PC-3 (cell line): Measurements from ENCODE around the gene RPL19. TPM values are rescaled to one million over a fixed set of nuclear protein-coding genes. Genes with fewer than 3 reads are reported as not detected.
A peak's percentile ranks its signal among the peaks of the same experiment; 100 is the strongest.

ENCODE experiments used
- ATAC-seq: fragments of 200-7000 bp; cut with Tn5 transposase; 2 replicates; pipeline ENCODE4 v1.9.1; 2020; ENCODE audit warnings: mild to moderate bottlenecking, moderate library complexity
- BruUV-seq: library from RNA; stranded (reverse); fragments of 400-500 nt; replicated peaks from 2 replicates; lab custom pipeline; 2021; lab: Mats Ljungman, UMichigan
- CTCF ChIA-PET: fragments of 300-600 bp; sonication (Branson Sonifier 250); formaldehyde crosslinking; loops from one replicate; lab custom pipeline; 2022; ENCODE audit warnings: antibody characterized with exemption; lab: Charles Lee
- POLR2A ChIA-PET: fragments of 300-600 bp; sonication (Branson Sonifier 250); formaldehyde crosslinking; loops from one replicate; lab custom pipeline; 2022; ENCODE audit warnings: antibody characterized with exemption; ENCODE audit not compliant: unreplicated experiment; lab: Charles Lee
- DNase-seq: peaks from one replicate; pipeline ENCODE4 v3.0.0-alpha.2; 2015
- H2AFZ ChIP-seq: fragments of 300-600 bp; sonication (generic); 2 replicates; pipeline ENCODE4 v1.6.0; 2016; ENCODE audit warnings: antibody characterized with exemption, low read length
- H3F3A ChIP-seq: fragments of 300-600 bp; sonication (generic); one replicate; pipeline ENCODE4 v1.6.0; 2017; ENCODE audit warnings: antibody characterized with exemption, low read length, control low read depth, mild to moderate bottlenecking; ENCODE audit not compliant: unreplicated experiment
- H3K27ac ChIP-seq: fragments of 300-600 bp; sonication (generic); 2 replicates; pipeline ENCODE4 v1.5.1; 2016; ENCODE audit warnings: mild to moderate bottlenecking, low read length
- H3K27me3 ChIP-seq: fragments of 300-600 bp; sonication (generic); 2 replicates; pipeline ENCODE4 v1.6.1; 2016; ENCODE audit warnings: low read length, mixed read lengths
- H3K36me3 ChIP-seq: fragments of 300-600 bp; sonication (generic); 2 replicates; pipeline ENCODE4 v1.6.1; 2016; ENCODE audit warnings: low read depth, mixed run types, low read length, mixed read lengths
- H3K4me1 ChIP-seq: fragments of 300-600 bp; sonication (generic); 2 replicates; pipeline ENCODE4 v1.5.1; 2016; ENCODE audit warnings: low read length; ENCODE audit not compliant: insufficient read depth
- H3K4me2 ChIP-seq: fragments of 300-600 bp; sonication (generic); 2 replicates; pipeline ENCODE4 v1.6.0; 2016; ENCODE audit warnings: low read length
- H3K4me3 ChIP-seq: fragments of 300-600 bp; sonication (generic); 2 replicates; pipeline ENCODE4 v1.5.1; 2016; ENCODE audit warnings: mild to moderate bottlenecking, low read length, mixed read lengths
- H3K79me2 ChIP-seq: fragments of 300-600 bp; sonication (generic); 2 replicates; pipeline ENCODE4 v1.6.1; 2017; ENCODE audit warnings: low read length, mixed read lengths
- H3K9ac ChIP-seq: fragments of 300-600 bp; sonication (generic); 2 replicates; pipeline ENCODE4 v1.6.0; 2016; ENCODE audit warnings: mild to moderate bottlenecking, low read length
- H3K9me2 ChIP-seq: fragments of 300-600 bp; sonication (generic); replicated peaks from 2 replicates; pipeline ENCODE4 v1.6.1; 2016; ENCODE audit warnings: mixed run types, low read length, mixed read lengths
- H3K9me3 ChIP-seq: fragments of 300-600 bp; sonication (generic); 2 replicates; pipeline ENCODE4 v1.6.1; 2016; ENCODE audit warnings: low read length, mixed read lengths
- H4K20me1 ChIP-seq: fragments of 300-600 bp; sonication (generic); 2 replicates; pipeline ENCODE4 v1.6.1; 2016; ENCODE audit warnings: low read length, mixed read lengths
- CTCF ChIP-seq: fragments of 300-600 bp; sonication (generic); conservative IDR thresholded peaks from 2 replicates; pipeline ENCODE4 v1.5.1; 2017; ENCODE audit warnings: antibody characterized with exemption, low read depth, mild to moderate bottlenecking, low read length
- EZH2 ChIP-seq: fragments of 300-600 bp; sonication (generic); IDR thresholded peaks from one replicate; pipeline ENCODE4 v1.6.1; 2017; ENCODE audit warnings: antibody characterized with exemption, mild to moderate bottlenecking, low read length; ENCODE audit not compliant: unreplicated experiment
- EZH2phosphoT487 ChIP-seq: fragments of 300-600 bp; sonication (generic); IDR thresholded peaks from 2 replicates; pipeline ENCODE4 v1.6.1; 2018; ENCODE audit warnings: mild to moderate bottlenecking, antibody characterized with exemption, low read length, borderline replicate concordance
- intact Hi-C: fragments of 100-400 bp; cut with micrococcal nuclease; formaldehyde crosslinking; loops from 2 replicates; pipeline ENCODE4 v1.9.0; 2023
- total RNA-seq: library from RNA; depleted of rRNA; stranded (reverse); fragments of >200 nt; gene quantifications from 2 replicates; pipeline ENCODE4 v1.2.3, GENCODE V29; 2014

Gene RPL19
- total RNA-seq, 1 experiment from 2014 or later, result 2,509 TPM

- POLR2A ChIA-PET, result interaction anchor here (0.6 kb wide), 1 partner anchor 213 kb away, joined by 5 read pairs; no protein-coding TSS in a partner anchor
- Histone ChIP-seq H3K27ac (peak overlapping the region; percentile 94), H3K79me2 (peaks cover 35% of the 10 kb centered on the region), H3K4me1 (peaks cover 24% of the 10 kb centered on the region; the same call in 1 of the 2 replicates), H3K4me2 (peak overlapping the region; percentile 88), H3K4me3 (peak overlapping the region; percentile 93), H3K9me2 (no peaks in the 10 kb centered on the region), H4K20me1 (peaks cover 23% of the 10 kb centered on the region), H3K9ac (peak overlapping the region; percentile 99), H2AFZ (no peak overlapping the region), H3K9me3 (no peaks in the 10 kb centered on the region), H3K36me3 (peaks cover 29% of the 10 kb centered on the region), H3F3A (no peaks in the 10 kb centered on the region), H3K27me3 (no peaks in the 10 kb centered on the region)
- TF ChIP-seq EZH2phosphoT487, result no peak
- TF ChIP-seq EZH2, result no peak
- no peak for TF ChIP-seq CTCF
- intact Hi-C loops, result no loop called here
- CTCF ChIA-PET, result no interaction called here
- DNase-seq (no peak), ATAC-seq (no peak)
- no TSS peak for BruUV-seq
These were observed 951 bp downstream of the RPL19 start for GRCh38 chr17:39200957-39201510.

- DNase-seq (no peak), ATAC-seq (no peak)
- ChIA-PET CTCF (no interaction called here), POLR2A (no interaction called here)
- no peaks in the 10 kb centered on the region for H3K27me3 ChIP-seq
- H3K4me3 ChIP-seq, result no peak overlapping the region
- no peak for TF ChIP-seq EZH2
- no peak for TF ChIP-seq CTCF
- TF ChIP-seq EZH2phosphoT487, result no peak
- H3K9me2 ChIP-seq, result no peaks in the 10 kb centered on the region
- H3K9me3 ChIP-seq, result no peaks in the 10 kb centered on the region
- H4K20me1 ChIP-seq, result peaks cover 23% of the 10 kb centered on the region
- BruUV-seq, result no TSS peak
- H3F3A ChIP-seq, result no peaks in the 10 kb centered on the region
- H3K27ac ChIP-seq, result no peak overlapping the region
- H3K79me2 ChIP-seq, result peaks cover 29% of the 10 kb centered on the region
- peaks cover 15% of the 10 kb centered on the region; the same call in 1 of the 2 replicates for H3K4me1 ChIP-seq
- H3K36me3 ChIP-seq, result peaks cover 29% of the 10 kb centered on the region
- no peak overlapping the region for H3K9ac ChIP-seq
- H3K4me2 ChIP-seq, result no peak overlapping the region
- intact Hi-C loops, result no loop called here
- H2AFZ ChIP-seq, result no peak overlapping the region
These were observed 4.2 kb downstream of the RPL19 start for GRCh38 chr17:39204245-39204644.

- H3K4me2 ChIP-seq, result no peak overlapping the region
- H3F3A ChIP-seq, result no peaks in the 10 kb centered on the region
- ChIA-PET CTCF (interaction anchor here (0.7 kb wide), 1 partner anchor 40 kb away, joined by 3 read pairs; no protein-coding TSS in a partner anchor), POLR2A (no interaction called here)
- H4K20me1 ChIP-seq, result peaks cover 23% of the 10 kb centered on the region
- no peaks in the 10 kb centered on the region for H3K9me3 ChIP-seq
- peaks cover 29% of the 10 kb centered on the region for H3K36me3 ChIP-seq
- ATAC-seq, result no peak
- H3K9me2 ChIP-seq, result no peaks in the 10 kb centered on the region
- H3K79me2 ChIP-seq, result peaks cover 28% of the 10 kb centered on the region
- H2AFZ ChIP-seq, result no peak overlapping the region
- intact Hi-C loops, result no loop called here
- no TSS peak for BruUV-seq
- no peak overlapping the region for H3K4me3 ChIP-seq
- H3K9ac ChIP-seq, result no peak overlapping the region
- no peak for TF ChIP-seq CTCF
- no peak for TF ChIP-seq EZH2phosphoT487
- TF ChIP-seq EZH2, result no peak
- DNase-seq, result no peak
- no peaks in the 10 kb centered on the region for H3K27me3 ChIP-seq
- no peak overlapping the region for H3K27ac ChIP-seq
- H3K4me1 ChIP-seq, result peaks cover 12% of the 10 kb centered on the region; the same call in 1 of the 2 replicates
These were observed 5.0 kb downstream of the RPL19 start for GRCh38 chr17:39205112-39205526.
